Endometrium (tissue), 2 donors: ENCODE results near the gene LRMDA.
A peak's percentile ranks its signal among the peaks of the same experiment; 100 is the strongest.

Source experiments
- FAIRE-seq: peaks from 2 replicates; lab custom pipeline; 2012; peaks lifted over from hg19 to GRCh38; lab: Jason Lieb, UNC
- donor health status: control.
- donor health status: control.

LRMDA gene

DNA sequence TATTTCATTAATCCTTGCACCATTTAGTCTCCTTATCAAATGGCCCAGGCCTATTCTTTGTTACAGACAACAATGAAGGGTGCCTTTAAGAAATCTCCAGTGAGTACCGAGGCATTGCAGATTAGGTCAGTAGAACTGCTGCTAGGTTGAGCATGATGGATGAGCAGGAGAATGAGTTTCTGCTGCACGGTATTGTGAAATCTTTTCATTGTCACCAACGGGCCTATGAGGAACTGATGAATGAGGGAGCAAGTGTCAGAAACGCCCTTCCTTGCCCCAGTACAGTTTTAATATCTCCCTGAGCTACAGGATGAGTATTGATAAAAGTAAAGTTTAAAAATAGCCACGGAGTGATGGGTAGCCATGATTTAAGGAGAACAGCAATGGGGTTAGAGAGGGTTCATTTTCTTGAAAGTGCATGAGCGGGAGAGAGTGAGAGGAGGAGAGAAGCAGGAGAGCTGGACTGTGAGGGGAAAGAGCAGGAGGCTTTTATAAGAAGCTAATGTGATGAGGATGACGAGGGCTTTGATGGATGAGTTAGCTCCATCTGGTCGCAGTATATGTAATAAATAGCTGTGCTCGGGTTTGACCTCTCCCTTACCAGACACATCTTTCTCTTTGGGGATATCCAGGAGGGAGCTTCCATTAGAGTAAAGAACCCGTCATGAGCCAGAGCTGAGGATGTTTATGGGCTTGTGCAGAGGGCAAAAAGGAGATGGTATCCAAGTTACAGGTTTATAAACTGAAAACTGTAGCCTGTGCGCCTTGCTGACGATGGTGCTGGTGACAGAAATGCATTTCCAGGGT lies 526.1 kb downstream of the LRMDA start:
- FAIRE-seq: no peak

DNA sequence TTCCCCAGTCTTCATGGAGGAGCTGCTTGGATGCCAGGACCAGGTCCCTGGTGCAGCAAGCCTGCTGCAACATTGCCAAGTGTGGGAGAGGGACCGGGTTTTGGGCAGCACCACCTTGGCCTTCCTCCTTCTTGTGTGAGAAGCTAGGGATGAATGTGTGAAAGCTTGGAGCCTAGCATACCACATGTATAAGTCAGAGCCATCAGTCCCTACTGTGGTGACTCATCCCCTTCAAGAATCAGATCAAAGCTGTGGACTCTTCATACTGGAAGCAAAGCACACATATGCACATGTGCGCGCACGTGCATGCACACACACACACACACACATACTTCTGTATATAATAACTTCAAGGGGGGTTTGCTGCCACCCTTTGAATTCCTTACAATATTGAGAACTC lies 527.8 kb downstream of the LRMDA start:
- FAIRE-seq: no peak

- no peak for FAIRE-seq
Measured at GRCh38 chr10:75959912-75960311, 528.5 kb downstream of the LRMDA start.

DNA sequence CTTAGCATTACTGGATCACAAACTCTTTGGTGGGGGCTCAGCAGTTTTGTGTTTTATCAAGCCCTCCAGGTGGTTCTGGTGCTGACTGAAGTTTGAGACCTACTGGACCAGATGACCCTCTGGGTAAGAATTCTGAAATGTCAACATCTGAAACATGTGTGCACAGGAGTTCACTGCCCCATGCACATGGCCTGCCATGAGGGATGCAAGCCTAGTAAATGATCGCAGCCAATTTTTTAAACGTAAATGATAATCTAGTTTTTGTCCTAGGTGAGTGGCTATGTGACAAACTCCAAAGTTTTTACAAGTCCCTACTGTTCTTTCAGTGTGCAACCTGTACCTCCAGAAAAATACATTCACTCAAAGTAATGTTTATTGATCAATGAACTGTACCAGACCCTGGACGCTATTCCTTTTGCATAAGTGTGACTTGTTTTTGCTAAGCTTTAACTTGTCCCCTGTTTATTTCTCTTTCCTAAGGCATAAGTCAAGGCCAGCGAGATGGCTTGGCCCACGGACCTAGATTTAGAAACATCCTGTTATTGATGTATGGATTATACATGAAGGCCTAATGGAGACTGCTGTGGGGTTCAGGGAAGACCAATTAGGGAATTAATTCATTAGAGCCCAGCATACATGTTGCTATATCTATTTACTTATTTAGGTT lies 531.1 kb downstream of the LRMDA start:
- no peak for FAIRE-seq

GRCh38 chr10:75967491-75967890 lies 536.1 kb downstream of the LRMDA start:
- no peak for FAIRE-seq

- no peak for FAIRE-seq
Measured at GRCh38 chr10:75969031-75969430, 537.6 kb downstream of the LRMDA start.

- peak; percentile 96 for FAIRE-seq
Measured at GRCh38 chr10:75971402-75972211, 540.2 kb downstream of the LRMDA start.

GRCh38 chr10:75972491-75973276 lies 541.3 kb downstream of the LRMDA start:
- no peak for FAIRE-seq

DNA sequence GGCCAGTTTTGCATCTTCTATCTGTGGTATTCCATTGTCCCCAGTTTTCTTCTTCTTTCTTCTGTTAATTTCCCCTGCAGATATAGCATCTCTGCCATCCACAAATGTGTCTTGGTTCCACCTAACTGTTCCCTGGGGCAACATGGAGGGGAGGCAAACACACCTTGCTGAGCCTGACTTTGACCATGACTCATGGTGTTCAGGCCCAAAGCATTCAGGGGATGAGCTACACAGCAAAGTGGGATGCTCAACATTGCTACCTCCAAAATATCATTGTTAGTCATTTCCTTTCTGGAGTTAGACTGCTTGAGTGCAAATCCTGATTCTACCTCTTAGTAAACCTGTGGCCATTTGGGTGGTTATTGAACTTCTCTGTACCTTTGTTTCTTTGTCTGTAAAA lies 542.7 kb downstream of the LRMDA start:
- no peak for FAIRE-seq

DNA sequence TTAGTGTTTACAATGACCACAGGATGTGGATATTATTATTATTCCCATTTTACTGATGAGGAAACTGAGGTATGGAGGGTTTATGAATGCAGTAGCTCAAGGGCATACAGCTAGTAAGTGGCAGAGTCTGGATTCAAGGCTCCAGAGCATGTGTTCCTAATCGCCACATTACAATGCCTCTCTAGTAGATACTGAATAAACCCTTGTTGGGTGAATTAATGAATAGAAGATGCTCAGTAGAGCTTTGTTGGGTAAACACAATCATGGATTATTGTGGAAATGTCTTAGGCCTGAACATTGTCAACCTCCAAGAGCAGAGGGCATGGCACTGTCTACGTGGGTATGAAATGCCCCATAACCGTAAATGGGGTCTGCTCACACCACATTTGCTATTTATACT lies 545.3 kb downstream of the LRMDA start:
- no peak for FAIRE-seq

GRCh38 chr10:75977139-75977538 lies 545.7 kb downstream of the LRMDA start:
- FAIRE-seq: peak; percentile 98

DNA sequence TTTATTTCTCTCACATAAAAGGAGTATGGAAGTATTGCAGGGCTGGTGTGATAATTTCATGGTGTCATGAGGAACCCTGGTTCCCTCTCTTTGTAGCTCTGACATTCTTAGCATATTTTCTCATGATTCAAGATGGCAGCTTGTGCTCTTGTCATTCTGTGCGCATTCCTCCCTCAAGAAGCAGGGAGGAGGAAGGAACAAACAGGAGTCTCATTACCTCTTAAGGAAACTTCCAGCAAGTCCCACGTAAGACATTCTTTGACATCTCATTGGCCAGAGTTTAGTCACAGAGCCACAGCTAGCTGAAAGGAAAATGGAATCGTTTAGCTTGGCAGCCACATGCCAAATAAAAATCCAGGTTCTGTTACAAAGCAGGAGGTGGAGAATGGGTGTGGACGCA lies 546.8 kb downstream of the LRMDA start:
- no peak for FAIRE-seq

- no peak for FAIRE-seq
Measured at GRCh38 chr10:75980419-75981002, 549.1 kb downstream of the LRMDA start.

- FAIRE-seq: no peak
Measured at GRCh38 chr10:75982611-75983369, 551.4 kb downstream of the LRMDA start.

GRCh38 chr10:75984067-75984466 lies 552.6 kb downstream of the LRMDA start:
- FAIRE-seq: no peak

DNA sequence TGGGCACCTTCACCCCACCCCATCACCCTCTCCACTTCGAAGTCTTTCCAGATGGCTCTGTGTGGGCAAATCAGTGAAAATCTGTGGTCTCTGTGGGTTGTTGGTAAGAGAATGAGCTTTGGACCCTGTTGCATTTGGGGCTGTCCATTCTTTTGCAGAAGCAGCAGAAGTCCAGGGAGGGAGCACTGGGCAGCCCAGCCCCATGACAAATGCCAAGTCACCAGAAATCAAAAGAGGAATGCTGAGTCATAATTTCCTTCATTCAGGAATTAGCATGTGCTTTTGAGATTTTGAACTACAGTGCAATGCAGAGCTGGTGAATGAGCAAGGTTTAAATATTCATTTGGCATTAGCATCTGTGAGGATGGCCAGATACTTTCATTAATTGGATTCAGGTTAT lies 556.2 kb downstream of the LRMDA start:
- no peak for FAIRE-seq

DNA sequence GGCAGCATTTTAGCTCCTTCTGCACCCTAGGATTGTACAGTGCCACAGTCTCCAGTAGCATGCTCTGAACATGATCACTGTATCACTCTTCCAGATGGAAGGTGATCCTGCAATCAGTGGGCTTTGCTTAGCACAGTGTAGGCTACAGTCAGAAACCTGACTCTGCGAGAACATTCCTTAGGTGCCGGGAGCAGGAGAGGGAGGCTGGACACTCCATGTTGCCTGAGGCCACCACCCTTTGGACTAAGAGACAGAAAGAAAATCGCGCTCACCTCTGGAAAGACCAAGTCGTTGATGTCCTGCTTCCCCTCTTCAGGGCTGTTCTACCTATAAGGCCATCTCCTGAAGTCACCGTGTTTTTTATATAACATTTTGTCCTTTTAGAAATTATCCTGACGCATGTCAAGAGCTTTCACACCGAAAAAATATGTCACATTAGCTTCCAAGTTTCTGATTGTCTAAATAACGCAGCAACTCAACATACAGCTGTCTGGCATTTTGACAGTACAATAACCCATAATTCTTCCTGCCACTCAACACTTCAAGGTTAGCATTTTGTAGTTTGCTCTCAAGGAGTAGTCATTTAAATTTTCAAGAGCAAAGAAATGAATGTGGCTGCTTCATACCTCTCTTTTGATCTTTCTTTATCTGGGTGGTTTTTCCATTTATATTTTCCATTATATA lies 563.1 kb downstream of the LRMDA start:
- no peak for FAIRE-seq

GRCh38 chr10:75995041-75995430 lies 563.6 kb downstream of the LRMDA start:
- FAIRE-seq: no peak

DNA sequence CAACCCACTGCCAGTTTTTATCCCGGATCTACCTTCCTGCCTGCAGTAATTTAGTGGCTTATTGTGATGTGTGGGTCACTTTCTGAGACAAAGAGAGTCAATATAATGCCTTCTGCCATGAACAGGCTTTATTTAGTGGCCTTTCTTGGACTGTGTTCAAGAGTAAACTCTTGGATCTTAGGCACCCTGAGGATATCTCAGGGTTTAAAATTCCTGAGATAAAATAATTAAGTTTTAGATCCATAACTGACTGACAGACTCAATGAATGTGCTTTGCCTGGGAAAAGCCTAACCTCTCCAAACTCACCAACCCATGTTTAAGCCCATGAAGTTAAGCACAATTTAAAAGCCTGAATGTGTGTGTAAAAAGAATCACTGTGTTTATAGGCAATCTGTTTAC lies 564.3 kb downstream of the LRMDA start:
- no peak for FAIRE-seq

DNA sequence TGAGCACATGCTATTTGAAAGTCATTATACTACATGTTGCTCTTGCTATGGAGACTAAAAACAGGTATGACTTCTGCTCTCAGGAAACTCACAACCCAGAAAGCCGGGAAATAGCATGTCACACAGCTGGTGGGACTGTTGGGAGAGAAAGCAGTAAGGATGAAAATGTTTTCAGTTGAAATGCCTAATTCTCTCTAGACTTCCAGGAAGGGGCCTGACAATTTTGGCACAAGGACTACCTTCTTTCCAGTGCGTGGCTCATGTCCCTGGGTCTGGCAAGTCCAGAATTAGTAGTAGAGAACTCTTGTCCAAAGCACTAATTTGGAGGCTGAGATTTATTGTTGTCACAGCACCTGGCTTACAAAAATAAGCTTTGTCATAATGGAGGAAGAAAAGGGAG lies 567.6 kb downstream of the LRMDA start:
- no peak for FAIRE-seq
